LNCaP clone FGC (cell line): ENCODE data around the gene PRDM7.

Experiments used
- DNase-seq: peaks from one replicate; pipeline ENCODE4 v3.0.0-alpha.2; 2011; ENCODE audit warnings: low read depth
- H3K4me3 ChIP-seq: 2 replicates; pipeline ENCODE4 v1.5.1; 2011; ENCODE audit warnings: mild to moderate bottlenecking, low read depth, low read length, control low read depth
- CTCF ChIP-seq: IDR thresholded peaks from 2 replicates; pipeline ENCODE4 v1.5.1; 2012; ENCODE audit warnings: mild to moderate bottlenecking; ENCODE audit not compliant: control insufficient read depth, insufficient read depth; ENCODE audit errors: extremely low read depth

Gene PRDM7

GRCh38 chr16:90084215-90084950 lies 7.3 kb upstream of the PRDM7 start:
- TF ChIP-seq CTCF: no peak
- no peak for DNase-seq
- no peak overlapping the region for H3K4me3 ChIP-seq

GRCh38 chr16:90083139-90083538 lies 6.0 kb upstream of the PRDM7 start:
- DNase-seq: no peak
- no peak for TF ChIP-seq CTCF
- H3K4me3 ChIP-seq: no peak overlapping the region

GRCh38 chr16:90081606-90081970 lies 4.5 kb upstream of the PRDM7 start:
- no peak for TF ChIP-seq CTCF
- H3K4me3 ChIP-seq: no peak overlapping the region

GRCh38 chr16:90078579-90078895 lies 1.4 kb upstream of the PRDM7 start:
- TF ChIP-seq CTCF: no peak
- DNase-seq: no peak
- no peak overlapping the region for H3K4me3 ChIP-seq

More at GRCh38 chr16:90081606-90081970, 4.5 kb upstream of the PRDM7 start:
- DNase-seq: no peak

- TF ChIP-seq CTCF: no peak
- DNase-seq: no peak
- peak overlapping the region; percentile 52 for H3K4me3 ChIP-seq
Observed at GRCh38 chr16:90077757-90078578, 837 bp upstream of the PRDM7 start.

- no peak for TF ChIP-seq CTCF
- DNase-seq: no peak
- H3K4me3 ChIP-seq: no peak overlapping the region
Observed at GRCh38 chr16:90072442-90073105, 4.6 kb downstream of the PRDM7 start.
